ENCODE results near the gene GTSE1.

Gene GTSE1

DNA sequence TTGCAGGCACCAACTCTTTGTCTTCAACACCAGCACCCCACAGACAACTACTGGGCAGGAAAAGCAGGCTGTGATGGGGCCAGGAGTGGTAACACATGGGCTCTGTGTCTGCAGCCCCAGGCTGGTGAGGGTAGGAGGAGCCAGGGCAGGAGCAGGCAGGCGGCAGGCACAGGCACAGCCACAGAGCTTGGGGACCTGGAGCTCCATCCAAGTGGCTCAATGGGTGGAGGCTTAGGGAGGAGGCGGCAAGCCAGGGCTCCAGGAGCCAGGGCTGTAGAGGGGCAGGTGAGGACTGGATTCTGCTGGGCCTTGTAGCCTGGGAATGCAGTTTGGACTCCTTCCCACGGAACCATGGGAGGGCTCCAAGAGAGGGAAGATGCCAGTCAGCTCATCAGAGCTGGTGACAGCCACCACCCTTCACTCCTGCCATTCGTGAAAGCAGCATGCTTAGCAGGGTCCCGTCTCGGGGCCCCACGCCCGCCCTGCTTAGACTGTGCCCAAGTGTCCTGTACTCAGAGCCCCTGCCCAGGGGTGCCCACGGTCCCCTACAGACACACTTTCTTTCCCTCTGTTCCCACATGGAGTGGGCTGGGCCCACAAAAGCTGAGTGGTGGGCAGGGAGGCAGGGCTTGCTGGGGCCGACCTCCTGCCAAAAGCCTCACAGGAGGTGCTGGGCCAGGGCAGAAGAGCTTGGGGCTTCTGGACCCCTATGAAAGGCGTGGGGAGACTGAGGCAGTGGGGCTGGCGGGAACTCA lies 16.4 kb upstream of the GTSE1 start:
- H3K9me3 ChIP-seq (ENCODE audit: control insufficient read depth, low read length), result no peaks in the 10 kb centered on the region
- H3K4ac ChIP-seq (ENCODE audit: low read depth in 1 of 2, low read length in 2 of 2), result no peak overlapping the region
- H3K4me2 ChIP-seq (ENCODE audit: low read length, poor library complexity, severe bottlenecking), result no peak overlapping the region
- H3K23ac ChIP-seq (ENCODE audit: low read length in 2 of 2), result no peak overlapping the region
- no peak overlapping the region for H3K18ac ChIP-seq (ENCODE audit: low read depth in 1 of 2, low read length in 2 of 2)
- H3K36me3 ChIP-seq (ENCODE audit: control insufficient read depth in 1 of 2, insufficient read depth in 2 of 2, low read depth in 1 of 2, low read length in 2 of 2), result peaks cover 81 to 91% of the 10 kb centered on the region in 2 experiments
- no peak overlapping the region for H3K9ac ChIP-seq (ENCODE audit: low read length)
- H4K8ac ChIP-seq (ENCODE audit: low read length), result no peak overlapping the region
- no peak overlapping the region for H2BK15ac ChIP-seq (ENCODE audit: low read depth, poor library complexity, severe bottlenecking)
- H3K4me3 ChIP-seq (ENCODE audit: insufficient read depth in 1 of 2, low read depth in 1 of 2, low read length in 2 of 2), result no peak overlapping the region
- no peak overlapping the region for H2AK5ac ChIP-seq (ENCODE audit: low read length, severe bottlenecking)
- 93% methylated on average over 12 of the region's 12 CpGs for WGBS
- no peak overlapping the region for H3K14ac ChIP-seq (ENCODE audit: low read length in 2 of 2)
- no peak overlapping the region for H4K91ac ChIP-seq (ENCODE audit: low read length)
- no peak overlapping the region for H2BK12ac ChIP-seq (ENCODE audit: low read length in 2 of 2)
- no peaks in the 10 kb centered on the region for H3K4me1 ChIP-seq (ENCODE audit: control insufficient read depth, insufficient read depth, low read depth, low read length)
- H3K27ac ChIP-seq (ENCODE audit: low read length, poor library complexity, severe bottlenecking), result no peak overlapping the region
- H2BK5ac ChIP-seq (ENCODE audit: low read depth, low read length, poor library complexity, severe bottlenecking), result no peak overlapping the region
- no peaks in the 10 kb centered on the region for H3K27me3 ChIP-seq (ENCODE audit: control insufficient read depth in 1 of 2, insufficient read depth in 1 of 2, low read length in 2 of 2)
- DNase-seq, result no peak
- no peak overlapping the region for H2BK120ac ChIP-seq (ENCODE audit: low read depth, low read length)
- peaks cover 11% of the 10 kb centered on the region for H3K79me1 ChIP-seq (replicated peaks; ENCODE audit: low read length, poor library complexity, severe bottlenecking)
- H2AFZ ChIP-seq (ENCODE audit: low read depth, low read length), result no peak overlapping the region

DNA sequence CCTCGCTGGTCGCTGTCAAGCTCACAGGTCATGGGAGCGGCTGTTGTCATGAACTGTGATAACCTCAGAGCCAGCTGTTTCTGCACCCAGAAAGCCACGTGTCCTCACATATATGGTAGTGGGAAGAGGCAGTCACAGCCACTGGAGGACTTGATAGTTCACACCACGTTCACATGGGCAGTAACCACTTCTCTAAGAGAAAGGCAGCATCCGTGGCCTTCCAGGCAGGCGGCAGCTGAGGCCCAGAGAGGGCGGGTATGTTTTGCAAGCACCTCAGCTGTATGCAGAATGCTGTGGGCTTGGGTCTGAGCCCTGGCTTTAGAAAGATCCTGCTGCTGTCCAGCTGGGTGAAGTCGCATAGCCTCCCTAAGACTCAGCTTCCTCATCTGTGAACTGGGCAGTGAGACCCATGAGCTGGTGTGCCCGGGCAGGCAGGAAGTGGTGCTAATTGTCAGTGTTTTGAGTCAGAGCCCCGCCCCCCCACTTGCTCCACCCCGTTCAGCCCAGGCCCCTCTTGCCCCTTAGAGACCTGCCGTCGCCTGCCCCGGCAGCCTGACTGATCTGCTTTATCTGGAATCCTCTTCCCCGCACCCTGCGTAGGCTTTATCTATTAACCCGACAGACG lies 15.6 kb upstream of the GTSE1 start:
- H3K23ac ChIP-seq (ENCODE audit: low read length in 2 of 2), result no peak overlapping the region
- H3K4ac ChIP-seq (ENCODE audit: low read depth in 1 of 2, low read length in 2 of 2), result no peak overlapping the region
- no peak overlapping the region for H3K4me3 ChIP-seq (ENCODE audit: insufficient read depth in 1 of 2, low read depth in 1 of 2, low read length in 2 of 2)
- H2BK5ac ChIP-seq (ENCODE audit: low read depth, low read length, poor library complexity, severe bottlenecking), result no peak overlapping the region
- H3K4me1 ChIP-seq (ENCODE audit: control insufficient read depth, insufficient read depth, low read depth, low read length), result no peaks in the 10 kb centered on the region
- no peak overlapping the region for H3K4me2 ChIP-seq (ENCODE audit: low read length, poor library complexity, severe bottlenecking)
- H2AK5ac ChIP-seq (ENCODE audit: low read length, severe bottlenecking), result no peak overlapping the region
- H4K91ac ChIP-seq (ENCODE audit: low read length), result peak overlapping the region; percentile 16
- no peak overlapping the region for H3K27ac ChIP-seq (ENCODE audit: low read length, poor library complexity, severe bottlenecking)
- no peak overlapping the region for H2BK15ac ChIP-seq (ENCODE audit: low read depth, poor library complexity, severe bottlenecking)
- peaks cover 76 to 87% of the 10 kb centered on the region in 2 experiments for H3K36me3 ChIP-seq (ENCODE audit: control insufficient read depth in 1 of 2, insufficient read depth in 2 of 2, low read depth in 1 of 2, low read length in 2 of 2)
- H3K27me3 ChIP-seq (ENCODE audit: control insufficient read depth in 1 of 2, insufficient read depth in 1 of 2, low read length in 2 of 2), result no peaks in the 10 kb centered on the region
- H3K18ac ChIP-seq (ENCODE audit: low read depth in 1 of 2, low read length in 2 of 2), result no peak overlapping the region
- no peak overlapping the region for H2AFZ ChIP-seq (ENCODE audit: low read depth, low read length)
- H3K9me3 ChIP-seq (ENCODE audit: control insufficient read depth, low read length), result no peaks in the 10 kb centered on the region
- H2BK12ac ChIP-seq (ENCODE audit: low read length in 2 of 2), result no peak overlapping the region
- peaks cover 11% of the 10 kb centered on the region for H3K79me1 ChIP-seq (replicated peaks; ENCODE audit: low read length, poor library complexity, severe bottlenecking)
- H2BK120ac ChIP-seq (ENCODE audit: low read depth, low read length), result no peak overlapping the region
- H3K9ac ChIP-seq (ENCODE audit: low read length), result no peak overlapping the region
- no peak for DNase-seq
- WGBS, result 87% methylated on average over 19 of the region's 19 CpGs
- H4K8ac ChIP-seq (ENCODE audit: low read length), result no peak overlapping the region
- H3K14ac ChIP-seq (ENCODE audit: low read length in 2 of 2), result no peak overlapping the region

DNA sequence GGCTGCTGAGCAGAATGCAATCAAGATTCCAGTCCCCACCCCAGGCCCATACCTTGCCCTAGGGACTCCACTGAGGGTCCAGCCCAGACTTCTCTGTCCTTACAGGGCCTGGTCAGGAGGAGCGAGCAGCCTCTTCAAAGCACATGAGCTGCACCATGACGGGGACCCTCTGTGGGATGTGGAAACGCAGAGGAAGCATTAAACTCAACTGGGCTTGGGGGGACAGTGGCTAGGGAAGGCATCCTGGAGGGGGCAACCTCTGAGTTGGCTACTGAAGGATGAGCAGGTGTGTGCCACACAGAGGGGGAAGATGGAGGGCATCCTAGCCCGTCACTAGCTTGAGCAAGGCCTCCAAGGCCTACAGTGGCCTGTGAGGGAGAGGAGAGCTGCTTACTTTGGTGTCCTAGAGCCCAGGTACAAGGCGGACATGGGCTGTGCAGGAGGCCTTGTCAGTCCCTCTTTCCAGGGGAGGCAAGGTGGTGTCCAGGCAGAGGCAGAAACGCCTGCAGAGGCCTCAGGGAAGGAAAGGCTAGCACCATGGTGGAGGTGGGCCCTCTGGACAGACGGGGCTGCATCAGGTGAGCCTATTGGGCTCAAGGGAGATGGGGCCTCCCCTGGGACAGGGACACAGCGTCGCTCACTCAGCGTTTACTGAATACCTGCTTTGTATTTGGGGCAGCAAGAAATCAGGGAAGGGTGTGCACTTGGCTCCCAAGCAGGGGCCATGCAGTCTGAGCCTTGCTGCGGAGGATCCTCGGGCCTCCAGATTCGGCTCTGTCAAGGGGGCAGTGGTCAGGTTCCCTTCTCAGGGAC lies 14.6 kb upstream of the GTSE1 start:
- H2BK15ac ChIP-seq (ENCODE audit: low read depth, poor library complexity, severe bottlenecking), result no peak overlapping the region
- H3K14ac ChIP-seq (ENCODE audit: low read length in 2 of 2), result no peak overlapping the region
- H2BK5ac ChIP-seq (ENCODE audit: low read depth, low read length, poor library complexity, severe bottlenecking), result no peak overlapping the region
- H3K79me1 ChIP-seq (replicated peaks; ENCODE audit: low read length, poor library complexity, severe bottlenecking), result peaks cover 11% of the 10 kb centered on the region
- no peak overlapping the region for H4K8ac ChIP-seq (ENCODE audit: low read length)
- H4K91ac ChIP-seq (ENCODE audit: low read length), result no peak overlapping the region
- H3K4me3 ChIP-seq (ENCODE audit: insufficient read depth in 1 of 2, low read depth in 1 of 2, low read length in 2 of 2), result no peak overlapping the region
- H2BK12ac ChIP-seq (ENCODE audit: low read length in 2 of 2), result no peak overlapping the region
- H3K4me1 ChIP-seq (ENCODE audit: control insufficient read depth, insufficient read depth, low read depth, low read length), result peaks cover 3% of the 10 kb centered on the region
- 95% methylated on average over 13 of the region's 13 CpGs for WGBS
- no peak overlapping the region for H3K18ac ChIP-seq (ENCODE audit: low read depth in 1 of 2, low read length in 2 of 2)
- no peak overlapping the region for H3K4me2 ChIP-seq (ENCODE audit: low read length, poor library complexity, severe bottlenecking)
- no peak overlapping the region for H2AFZ ChIP-seq (ENCODE audit: low read depth, low read length)
- H3K9ac ChIP-seq (ENCODE audit: low read length), result no peak overlapping the region
- H3K27ac ChIP-seq (ENCODE audit: low read length, poor library complexity, severe bottlenecking), result no peak overlapping the region
- DNase-seq, result no peak
- H3K23ac ChIP-seq (ENCODE audit: low read length in 2 of 2), result no peak overlapping the region
- H3K9me3 ChIP-seq (ENCODE audit: control insufficient read depth, low read length), result no peaks in the 10 kb centered on the region
- H2AK5ac ChIP-seq (ENCODE audit: low read length, severe bottlenecking), result no peak overlapping the region
- H3K4ac ChIP-seq (ENCODE audit: low read depth in 1 of 2, low read length in 2 of 2), result no peak overlapping the region
- H3K36me3 ChIP-seq (ENCODE audit: control insufficient read depth in 1 of 2, insufficient read depth in 2 of 2, low read depth in 1 of 2, low read length in 2 of 2), result peaks cover 81 to 89% of the 10 kb centered on the region in 2 experiments
- no peak overlapping the region for H2BK120ac ChIP-seq (ENCODE audit: low read depth, low read length)
- no peaks in the 10 kb centered on the region for H3K27me3 ChIP-seq (ENCODE audit: control insufficient read depth in 1 of 2, insufficient read depth in 1 of 2, low read length in 2 of 2)

DNA sequence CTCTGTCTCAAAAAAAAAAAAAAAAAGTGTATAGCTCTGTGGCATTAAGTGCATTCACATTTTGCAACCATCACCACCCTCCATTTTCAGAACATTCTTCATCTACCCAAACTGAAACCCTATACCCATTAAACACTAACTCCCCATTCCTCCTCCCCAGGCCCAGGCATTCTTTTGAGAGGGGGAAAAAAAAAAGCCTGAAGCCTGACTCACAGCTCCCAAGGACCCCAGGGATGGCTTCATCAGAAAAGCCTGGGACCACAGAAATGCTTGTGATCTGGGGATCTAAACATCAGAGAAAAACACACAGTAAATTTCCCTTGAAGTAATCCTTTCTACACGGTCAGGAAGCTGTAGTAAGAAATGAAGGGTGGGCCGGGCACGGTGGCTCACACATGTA lies 10.7 kb upstream of the GTSE1 start:
- Histone ChIP-seq H3K9ac (ENCODE audit: low read length) (no peak overlapping the region), H3K4ac (ENCODE audit: low read depth in 1 of 2, low read length in 2 of 2) (no peak overlapping the region), H2BK5ac (ENCODE audit: low read depth, low read length, poor library complexity, severe bottlenecking) (no peak overlapping the region), H3K79me1 (replicated peaks; ENCODE audit: low read length, poor library complexity, severe bottlenecking) (no peaks in the 10 kb centered on the region), H3K9me3 (ENCODE audit: control insufficient read depth, low read length) (no peaks in the 10 kb centered on the region), H3K36me3 (ENCODE audit: control insufficient read depth in 1 of 2, insufficient read depth in 2 of 2, low read depth in 1 of 2, low read length in 2 of 2) (peaks cover 78 to 83% of the 10 kb centered on the region in 2 experiments), H3K4me2 (ENCODE audit: low read length, poor library complexity, severe bottlenecking) (no peak overlapping the region), H2BK15ac (ENCODE audit: low read depth, poor library complexity, severe bottlenecking) (no peak overlapping the region), H3K27me3 (ENCODE audit: control insufficient read depth in 1 of 2, insufficient read depth in 1 of 2, low read length in 2 of 2) (no peaks in the 10 kb centered on the region), H2AFZ (ENCODE audit: low read depth, low read length) (no peak overlapping the region), H3K23ac (ENCODE audit: low read length in 2 of 2) (no peak overlapping the region), H2BK12ac (ENCODE audit: low read length in 2 of 2) (no peak overlapping the region), H4K8ac (ENCODE audit: low read length) (no peak overlapping the region), H3K4me1 (ENCODE audit: control insufficient read depth, insufficient read depth, low read depth, low read length) (peaks cover 13% of the 10 kb centered on the region), H4K91ac (ENCODE audit: low read length) (no peak overlapping the region), H3K27ac (ENCODE audit: low read length, poor library complexity, severe bottlenecking) (no peak overlapping the region), H2AK5ac (ENCODE audit: low read length, severe bottlenecking) (no peak overlapping the region), H3K4me3 (ENCODE audit: insufficient read depth in 1 of 2, low read depth in 1 of 2, low read length in 2 of 2) (no peak overlapping the region), H3K14ac (ENCODE audit: low read length in 2 of 2) (no peak overlapping the region), H2BK120ac (ENCODE audit: low read depth, low read length) (no peak overlapping the region), H3K18ac (ENCODE audit: low read depth in 1 of 2, low read length in 2 of 2) (no peak overlapping the region)
- DNase-seq, result no peak
- 84% methylated on average over 3 of the region's 3 CpGs for WGBS
